Activated T-cell treated with anti-CD3 and anti-CD28 coated beads for 1 hour (primary cell): ENCODE results near the gene OR6K2.
"Not testable (repeated sequence)": the region's sequence is repeated elsewhere in the genome, so short reads cannot be mapped to it uniquely, and the experiment has no call there.

ENCODE experiments used
- DNase-seq: peaks from one replicate; pipeline ENCODE4 v3.0.0-alpha.2; 2020; ENCODE audit warnings: low read depth

OR6K2 gene, protein sequence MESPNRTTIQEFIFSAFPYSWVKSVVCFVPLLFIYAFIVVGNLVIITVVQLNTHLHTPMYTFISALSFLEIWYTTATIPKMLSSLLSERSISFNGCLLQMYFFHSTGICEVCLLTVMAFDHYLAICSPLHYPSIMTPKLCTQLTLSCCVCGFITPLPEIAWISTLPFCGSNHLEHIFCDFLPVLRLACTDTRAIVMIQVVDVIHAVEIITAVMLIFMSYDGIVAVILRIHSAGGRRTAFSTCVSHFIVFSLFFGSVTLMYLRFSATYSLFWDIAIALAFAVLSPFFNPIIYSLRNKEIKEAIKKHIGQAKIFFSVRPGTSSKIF

DNA sequence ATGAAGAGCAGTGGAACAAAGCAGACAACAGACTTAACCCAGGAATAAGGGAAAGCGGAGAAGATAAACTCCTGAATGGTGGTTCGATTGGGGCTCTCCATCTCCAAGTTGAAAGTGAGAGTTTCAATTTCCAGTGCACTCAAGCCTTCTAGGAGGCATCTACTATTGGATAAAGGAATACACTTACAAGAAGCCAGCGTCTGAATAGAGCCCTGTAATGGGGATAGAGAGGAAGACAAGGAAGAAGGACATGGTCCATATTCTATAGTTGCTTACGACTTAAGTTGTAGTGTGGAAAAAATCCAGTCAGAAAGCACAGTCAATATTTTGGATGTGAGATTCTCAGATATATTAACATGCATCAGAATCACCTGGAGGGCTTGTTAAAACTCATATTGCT lies at the start of gene OR6K2:
OR6K2 (minus strand) TSS at position 101 of the 400 bp plus-strand sequence; CDS start at position 101, 0 bp downstream.
- no peak for DNase-seq

DNA sequence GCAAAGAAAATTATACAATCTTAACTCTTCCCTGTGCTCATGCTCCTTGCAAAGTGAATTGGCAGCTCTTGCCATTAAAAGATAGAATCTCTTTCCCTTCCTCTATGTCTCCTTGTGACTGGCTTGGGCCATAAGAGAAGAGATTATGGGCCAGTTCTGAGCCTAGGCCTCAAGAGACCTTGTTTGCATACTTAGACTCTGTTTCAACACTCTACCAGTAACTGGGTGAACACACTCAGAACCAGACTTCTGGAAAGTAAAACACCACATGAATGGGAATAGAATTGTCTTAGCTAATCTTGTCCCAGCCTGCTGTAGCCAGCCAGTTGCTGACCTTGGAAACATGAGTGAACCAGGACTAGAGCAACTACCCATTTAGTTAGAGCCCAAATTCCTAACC lies 35.4 kb upstream of the OR6K2 start:
- DNase-seq: no peak

DNA sequence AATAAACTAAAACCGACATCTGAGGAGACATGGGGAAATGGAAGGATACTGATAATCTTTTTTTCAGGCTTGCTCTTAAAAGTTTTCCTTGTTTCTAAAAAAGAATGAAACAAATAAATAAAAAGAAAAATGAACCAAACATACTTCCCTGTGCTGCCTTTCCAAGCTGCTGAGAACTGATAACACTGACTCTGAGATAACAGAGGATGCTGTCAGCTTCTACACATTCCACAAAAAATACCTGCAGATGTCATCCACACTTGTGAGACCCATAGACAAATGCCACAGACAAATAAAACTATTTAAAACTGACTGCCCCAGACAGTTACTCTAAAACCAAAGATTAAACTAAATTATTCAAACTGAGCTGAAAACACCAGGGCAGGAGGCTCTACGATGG lies 32.1 kb upstream of the OR6K2 start:
- DNase-seq: no peak

DNA sequence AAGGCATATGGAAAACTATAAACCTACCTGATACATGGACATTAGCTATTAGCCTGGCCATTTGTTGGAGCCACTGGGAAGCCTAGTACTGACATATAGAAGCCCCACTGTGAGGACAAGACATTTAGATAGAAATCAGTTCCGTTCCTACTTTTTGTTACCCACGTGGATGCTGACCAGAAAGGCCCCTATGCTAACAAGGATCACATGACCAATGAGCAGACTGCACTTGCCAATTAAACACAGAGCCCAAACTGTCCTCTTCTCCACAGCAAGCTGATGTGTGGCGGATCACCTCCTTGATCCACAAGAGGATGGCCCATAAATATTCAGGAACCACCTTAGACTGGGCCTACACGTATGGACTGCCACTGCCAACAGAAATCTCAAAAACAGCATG lies 31.3 kb upstream of the OR6K2 start:
- DNase-seq: no peak

DNA sequence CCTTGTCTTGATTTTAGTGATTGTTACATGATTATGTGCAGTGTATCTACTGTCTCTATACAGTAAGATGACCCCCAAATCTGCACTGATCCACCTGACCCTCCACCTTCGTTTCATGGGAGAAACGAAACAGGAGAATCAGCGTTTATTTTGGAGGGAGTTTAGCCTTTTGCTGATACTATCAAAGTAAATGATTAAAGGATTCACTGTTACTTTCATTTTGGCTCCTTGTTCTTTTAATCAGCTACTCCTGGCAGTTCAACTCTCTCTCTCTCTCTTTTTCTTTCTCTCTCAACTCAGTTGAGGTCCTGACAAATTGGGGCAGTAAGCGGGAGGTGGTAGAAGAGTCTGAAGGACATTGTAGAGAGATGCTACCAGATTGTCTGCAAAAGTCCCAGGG lies 30.0 kb upstream of the OR6K2 start:
- DNase-seq: no peak

DNA sequence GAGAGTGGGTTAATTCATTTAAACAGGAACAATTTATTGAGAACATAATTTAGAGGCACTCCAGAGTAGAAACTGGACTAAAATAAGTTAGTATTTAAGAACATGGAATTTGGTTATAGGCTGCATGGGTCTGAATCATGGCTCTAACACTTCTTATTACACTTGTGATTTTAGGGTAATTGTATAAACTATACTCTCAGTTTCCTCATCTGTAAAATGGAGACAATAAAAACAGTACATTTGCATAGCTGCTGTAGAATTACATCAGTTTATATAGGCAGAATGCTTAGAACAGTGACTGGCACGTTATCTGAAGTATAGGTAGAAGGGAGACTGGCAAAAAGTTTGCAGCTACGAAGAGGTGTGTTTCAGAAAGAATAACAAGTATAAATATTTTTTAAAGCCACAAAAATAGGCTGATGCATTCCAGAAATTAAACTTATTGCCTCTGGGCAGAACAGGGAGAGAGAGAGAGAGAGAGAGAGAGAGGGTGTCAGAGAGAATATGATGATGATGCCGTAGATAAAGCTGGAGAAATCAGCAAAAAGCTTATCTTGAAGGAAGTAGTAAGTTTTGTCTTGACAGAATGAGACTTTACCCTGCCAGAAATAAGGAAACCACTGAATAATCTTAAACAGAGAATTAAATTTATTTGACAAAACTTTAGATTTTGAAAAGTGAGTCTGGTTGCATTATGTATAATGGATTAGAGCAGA lies 28.2 kb upstream of the OR6K2 start:
- no peak for DNase-seq

DNA sequence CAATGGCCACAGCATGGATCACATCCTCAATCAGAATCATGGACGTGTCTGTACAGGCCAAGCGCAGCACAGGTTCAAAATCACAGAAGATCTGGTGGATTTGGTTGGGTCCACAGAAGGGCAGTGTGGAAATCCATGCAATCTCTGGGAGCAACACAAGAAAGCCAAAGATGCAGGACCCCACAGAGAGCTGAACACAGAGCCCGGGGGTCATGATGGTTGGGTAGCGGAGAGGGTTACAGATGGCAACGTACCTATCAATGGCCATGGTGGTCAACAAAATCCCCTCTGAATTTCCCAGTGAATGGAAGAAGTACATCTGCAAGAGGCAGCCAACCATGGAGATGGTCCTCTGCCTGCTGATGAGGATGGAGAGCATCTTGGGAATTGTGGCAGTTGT lies 24.0 kb upstream of the OR6K2 start:
- no peak for DNase-seq

DNA sequence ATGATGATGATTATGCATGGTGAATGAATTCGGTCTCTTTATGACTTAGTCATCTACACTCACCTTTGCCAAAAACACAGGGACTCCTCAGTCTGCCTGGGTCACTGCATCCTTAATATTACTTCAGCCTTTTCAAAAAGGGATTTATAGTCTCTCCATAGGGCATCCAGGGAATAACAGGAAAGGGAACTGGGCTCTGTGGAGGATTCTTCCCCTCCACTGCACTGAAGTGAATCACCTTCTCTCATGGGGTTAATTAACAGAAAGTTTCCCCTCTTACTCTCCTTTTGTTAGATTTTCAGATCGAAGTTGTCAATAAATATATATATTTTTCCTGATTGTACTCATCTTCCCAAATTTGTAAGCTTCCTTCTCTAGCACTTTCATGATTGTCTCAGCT lies 20.2 kb upstream of the OR6K2 start, which contains the start of gene OR6K3:
OR6K3 (minus strand) TSS at position 101 of the 400 bp plus-strand sequence. CDS start 2,605 bp downstream, outside the sequence.
- DNase-seq: no peak

DNA sequence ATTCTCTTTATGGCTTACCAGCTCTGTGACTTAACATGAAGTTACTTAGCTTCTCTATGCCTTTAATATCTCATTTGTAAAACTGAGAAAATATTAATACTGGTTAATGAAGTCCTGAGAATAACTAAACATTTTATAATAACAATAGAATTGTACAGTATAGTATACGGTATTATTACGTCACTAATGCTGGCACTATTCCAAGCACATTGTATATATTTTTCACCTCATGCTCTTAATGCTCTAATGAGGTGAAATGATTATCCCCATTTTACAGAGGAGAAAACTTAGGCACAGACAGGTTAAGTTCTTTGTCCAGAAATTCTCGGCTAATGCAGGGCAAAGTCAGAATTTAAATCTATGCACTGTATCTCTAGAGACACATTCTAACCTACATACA lies 19.2 kb upstream of the OR6K2 start:
- no peak for DNase-seq

DNA sequence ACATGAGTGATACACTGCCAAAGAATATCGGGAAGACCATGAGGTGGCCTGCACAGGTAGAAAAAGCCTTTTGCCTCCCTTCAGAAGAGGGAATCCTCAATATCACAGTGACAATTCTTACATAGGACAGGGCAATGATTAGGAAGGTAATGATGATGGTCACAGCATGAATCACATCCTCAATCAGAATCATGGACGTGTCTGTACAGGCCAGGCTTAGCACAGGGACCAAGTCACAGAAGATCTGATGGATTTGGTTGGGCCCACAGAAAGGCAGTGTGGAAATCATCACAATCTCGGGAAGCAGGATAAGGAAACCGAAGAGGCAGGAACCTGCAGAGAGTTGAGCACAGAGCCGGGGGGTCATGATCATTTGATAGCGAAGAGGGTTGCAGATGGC lies 16.9 kb upstream of the OR6K2 start:
- no peak for DNase-seq

DNA sequence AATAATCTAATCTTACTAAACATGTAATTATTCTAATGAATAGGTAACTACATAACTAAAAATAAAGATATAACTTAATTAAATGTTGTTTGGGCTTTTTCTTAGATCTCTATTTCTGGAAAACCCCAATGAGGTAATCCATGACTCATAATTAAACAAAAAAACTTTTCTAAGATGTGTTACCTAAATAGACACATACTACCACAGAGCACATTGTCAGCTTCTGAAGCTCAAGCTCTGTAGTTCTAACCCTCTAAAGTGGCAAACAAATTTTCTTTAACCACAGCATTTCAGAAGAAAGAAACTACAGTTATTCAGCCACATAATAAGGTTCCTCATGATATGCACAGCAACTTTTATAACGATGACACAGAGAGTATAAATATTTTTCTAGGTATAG lies 15.9 kb upstream of the OR6K2 start:
- no peak for DNase-seq

DNA sequence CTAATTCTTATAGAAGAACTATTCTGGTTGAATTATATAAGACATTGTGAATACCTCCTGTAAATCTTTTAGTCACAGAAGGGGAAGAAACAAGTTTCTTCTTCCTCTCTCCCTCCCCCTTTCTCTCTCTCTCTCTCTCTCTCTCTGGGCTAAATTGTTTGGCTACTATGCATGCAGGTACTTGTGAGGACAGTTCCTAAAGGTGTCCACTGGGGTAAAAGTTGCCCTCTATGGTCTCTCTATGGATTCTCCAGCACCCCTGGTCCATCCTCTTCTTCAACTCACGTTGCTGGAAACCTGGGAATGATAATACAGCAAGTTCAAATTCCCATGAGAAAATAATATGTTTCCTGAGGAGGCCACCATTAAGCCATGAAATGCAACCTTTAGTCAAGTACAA lies 14.3 kb upstream of the OR6K2 start:
- DNase-seq: no peak

DNA sequence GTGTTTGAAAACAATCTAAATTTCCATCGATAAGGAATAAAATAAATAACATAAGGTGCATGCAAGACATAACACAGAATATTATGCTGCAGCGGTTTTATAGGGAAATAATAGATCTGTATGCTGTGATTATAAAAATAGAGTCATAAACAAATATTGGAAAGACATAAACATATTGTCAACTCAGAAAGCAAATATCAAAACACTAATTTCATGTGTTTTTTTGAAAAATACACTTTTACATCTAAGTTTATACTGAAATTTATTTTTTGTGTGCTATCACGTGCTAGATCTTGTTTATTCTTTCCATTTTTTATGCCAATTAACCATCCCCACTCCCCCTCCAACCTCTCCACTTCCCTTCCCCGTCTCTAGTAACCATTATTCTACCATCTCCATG lies 10.6 kb upstream of the OR6K2 start:
- DNase-seq: no peak

DNA sequence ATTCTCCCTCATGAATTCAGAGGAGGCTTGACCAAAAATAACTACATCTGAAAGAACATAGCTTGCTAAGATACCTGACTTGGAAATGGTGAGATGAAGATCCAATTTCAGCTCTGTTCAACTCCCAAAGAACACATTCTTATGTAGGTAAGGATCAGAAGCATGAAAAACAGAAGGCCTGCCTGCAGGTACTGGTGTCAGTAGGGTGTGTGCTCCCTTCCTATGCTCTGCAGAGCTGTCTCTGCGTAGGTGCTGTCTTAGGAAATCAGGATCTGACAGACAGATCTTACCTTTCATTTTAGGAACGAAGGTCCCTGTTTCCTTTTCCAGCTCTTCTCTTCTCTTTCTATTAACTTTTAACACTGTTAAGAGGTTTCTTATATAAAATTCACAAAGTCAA lies 5.6 kb upstream of the OR6K2 start:
- DNase-seq: no peak

DNA sequence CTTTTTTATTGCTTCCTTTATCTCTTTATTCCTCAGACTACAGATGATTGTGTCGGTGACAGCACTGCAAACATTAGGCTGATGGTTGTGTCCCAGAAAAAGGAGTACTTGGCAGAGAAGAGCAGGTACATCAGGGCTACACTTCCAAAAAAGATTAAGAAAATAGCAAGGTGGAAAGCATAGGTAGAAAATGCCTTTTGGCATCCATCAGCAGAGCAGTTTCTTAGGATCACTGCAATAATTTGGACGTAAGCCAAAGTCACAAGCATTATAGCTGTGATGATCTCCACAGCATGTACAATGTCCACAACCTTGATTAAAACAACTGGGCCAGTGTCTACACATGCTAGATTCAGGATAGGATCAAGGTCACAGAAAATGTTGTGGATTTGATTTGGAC lies 5.9 kb downstream of the OR6K2 start:
- no peak for DNase-seq

DNA sequence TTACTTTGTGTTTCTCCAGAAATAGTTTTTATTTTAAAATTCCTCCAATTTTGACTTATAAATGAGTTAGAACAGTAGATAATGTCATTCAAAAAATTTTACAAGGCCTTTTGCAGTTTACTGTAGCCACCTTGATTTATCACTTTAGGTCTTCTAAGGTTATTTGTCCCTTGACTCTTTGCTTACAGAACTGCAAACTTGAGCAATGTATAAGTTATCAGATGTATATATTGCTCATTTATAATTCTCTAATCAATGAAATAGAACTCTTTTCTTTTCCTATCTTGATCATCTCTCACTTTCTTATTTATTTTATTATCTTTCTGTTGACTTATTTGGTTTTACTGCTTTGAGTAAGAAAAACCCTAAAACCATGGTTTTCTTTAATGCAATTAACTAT lies 8.1 kb downstream of the OR6K2 start:
- no peak for DNase-seq

DNA sequence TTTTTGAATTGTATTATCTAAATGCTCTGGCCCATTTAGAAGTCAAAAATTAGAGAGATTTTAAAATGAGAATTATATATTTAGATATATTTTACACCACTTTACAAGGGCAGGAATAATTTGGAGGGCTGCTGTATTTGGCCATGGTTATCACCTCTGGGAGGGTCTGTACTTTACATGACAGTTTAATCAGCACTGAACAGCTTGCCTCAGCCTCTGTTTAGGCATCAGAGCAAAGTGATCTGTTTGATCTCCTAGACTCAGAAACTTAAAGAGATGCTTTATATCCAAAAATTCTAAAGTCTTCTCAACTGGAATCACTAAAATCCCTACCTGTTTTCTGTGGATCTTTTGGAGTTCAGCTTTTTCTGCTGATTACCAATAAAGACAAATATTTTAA lies 8.5 kb downstream of the OR6K2 start:
- no peak for DNase-seq

DNA sequence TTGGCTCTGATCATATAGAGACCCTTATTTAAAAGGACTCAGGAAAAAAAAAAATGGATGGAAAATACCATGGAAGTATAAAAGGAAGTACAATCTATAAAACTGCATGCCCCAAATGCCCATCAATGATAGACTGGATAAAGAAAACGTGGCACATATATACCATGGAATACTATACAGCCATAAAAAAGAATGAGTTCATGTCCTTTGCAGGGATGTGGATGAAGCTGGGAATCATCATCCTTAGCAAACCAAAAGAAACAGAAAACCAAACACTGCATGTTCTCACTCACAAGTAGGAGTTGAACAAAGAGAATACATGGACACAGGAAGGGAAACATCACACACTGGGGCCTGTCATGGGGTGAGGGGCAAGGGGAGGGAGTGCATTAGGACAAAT lies 9.3 kb downstream of the OR6K2 start:
- DNase-seq: not testable (repeated sequence)

DNA sequence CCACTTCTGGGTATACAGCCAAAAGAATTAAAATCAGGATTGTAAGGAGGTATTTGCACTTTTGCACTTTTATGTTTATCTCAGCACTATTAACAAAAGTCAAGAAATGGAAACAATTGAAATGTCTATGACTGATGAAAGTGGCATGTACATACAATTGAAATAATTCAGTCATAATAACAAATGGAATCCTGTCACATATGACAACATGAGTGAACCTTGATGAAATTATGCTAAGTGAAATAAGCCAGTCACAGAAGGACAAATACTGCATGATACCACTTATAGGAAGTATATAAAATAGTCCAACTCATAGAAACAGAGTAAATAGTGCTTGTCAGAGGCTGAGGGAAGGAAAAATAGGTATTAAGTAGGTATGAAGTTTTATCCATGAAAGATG lies 10.6 kb downstream of the OR6K2 start:
- no peak for DNase-seq

DNA sequence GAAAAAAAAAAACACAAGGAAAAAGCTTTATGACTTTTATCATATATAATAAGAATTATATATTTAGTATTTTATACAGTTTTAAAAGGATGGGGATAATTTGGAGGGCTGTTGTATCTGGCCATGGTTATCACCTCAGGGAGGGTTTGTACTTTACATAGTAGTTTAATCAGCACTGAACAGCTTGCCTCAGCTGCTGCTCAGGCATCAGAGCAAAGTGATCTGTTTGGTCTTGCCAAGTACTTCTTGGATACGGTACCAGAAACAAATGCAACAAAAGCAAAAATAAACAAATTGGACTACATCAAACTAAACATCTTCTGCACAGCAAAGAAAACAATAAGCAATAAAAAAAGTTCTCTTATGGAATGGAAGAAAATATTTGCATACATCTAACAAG lies 11.3 kb downstream of the OR6K2 start:
- no peak for DNase-seq

DNA sequence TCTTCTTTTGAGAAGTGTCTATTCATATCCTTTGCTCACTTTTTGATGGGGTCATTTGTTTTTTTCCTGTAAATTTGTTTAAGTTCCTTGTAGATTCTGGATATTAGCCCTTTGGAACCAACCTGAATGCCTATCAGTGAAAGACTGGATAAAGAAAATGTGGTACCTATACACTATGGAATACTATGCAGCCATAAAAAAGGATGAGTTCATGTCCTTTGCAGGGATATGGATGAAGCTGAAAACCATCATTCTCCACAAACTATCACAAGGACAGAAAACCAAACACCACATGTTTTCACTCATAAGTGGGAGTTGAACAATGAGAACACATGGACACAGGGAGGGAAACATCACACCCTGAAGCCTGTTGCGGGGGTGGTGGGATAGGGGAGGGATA lies 12.1 kb downstream of the OR6K2 start:
- not testable (repeated sequence) for DNase-seq

DNA sequence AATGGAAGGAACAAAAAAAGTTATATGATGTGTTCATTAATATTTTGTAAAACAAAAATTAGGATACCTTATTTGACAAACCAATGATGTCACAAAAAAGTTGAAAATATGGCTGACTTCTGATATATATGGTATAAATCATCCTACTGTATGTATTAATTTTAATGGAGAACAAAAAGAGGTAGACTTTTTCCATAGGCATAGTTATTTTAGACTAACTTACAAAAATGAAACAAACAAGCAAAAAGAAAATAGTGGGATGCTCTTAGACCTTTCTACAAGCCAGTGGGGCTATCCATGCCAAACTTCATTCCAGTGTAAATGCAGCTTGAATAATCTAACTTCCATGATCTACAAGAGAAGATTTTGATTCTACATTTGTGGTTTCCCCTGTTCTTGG lies 13.4 kb downstream of the OR6K2 start:
- no peak for DNase-seq

DNA sequence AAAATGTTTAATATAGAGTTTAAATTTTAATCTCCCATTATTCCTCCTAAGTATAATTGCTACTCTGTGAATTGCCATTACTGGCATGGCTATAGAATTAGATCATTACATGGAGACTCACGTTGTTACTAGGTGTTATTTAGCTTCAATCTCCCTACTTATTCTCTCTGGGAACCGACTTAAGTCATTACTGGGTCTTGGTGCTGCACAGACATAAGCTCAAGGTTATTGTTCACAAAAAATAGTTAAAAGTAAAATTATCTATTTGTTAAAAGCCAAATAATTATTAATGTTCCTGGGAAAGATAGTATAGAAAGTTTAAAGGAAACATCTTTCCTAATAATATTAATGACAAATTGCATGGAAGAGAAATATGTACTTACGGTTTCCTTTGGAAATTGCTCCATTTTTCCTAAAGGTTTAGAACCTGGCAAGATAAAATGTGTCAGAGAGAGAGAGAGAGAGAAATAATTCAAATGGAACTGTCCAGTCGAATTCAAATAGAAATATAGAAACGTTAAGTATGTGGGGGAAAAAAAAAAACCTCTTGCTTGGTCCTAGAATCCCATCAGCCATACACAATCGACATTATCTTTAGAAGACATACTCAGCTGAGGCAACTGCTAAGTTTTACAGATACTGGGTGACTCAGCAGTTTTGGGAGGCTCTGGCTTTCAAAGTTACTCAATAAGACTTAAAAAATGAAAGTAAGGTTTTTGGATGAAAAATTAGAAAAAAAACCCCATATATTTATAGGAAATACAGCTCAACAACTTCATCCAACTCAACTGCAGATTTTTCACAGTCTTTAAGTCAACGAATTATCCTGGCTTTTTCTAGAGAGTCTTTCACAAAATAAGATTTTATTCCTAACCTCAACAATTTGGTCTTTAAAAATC lies 14.1 kb downstream of the OR6K2 start, which contains the start of gene SPTA1:
SPTA1 (minus strand) TSS at position 605 of the 899 bp plus-strand sequence; CDS start at position 407, 198 bp downstream.
- DNase-seq: no peak
